SKM-1 treated with dmso at 0.1 percent for 144 hours (cell line): ENCODE data around the gene C11orf98.
A peak's percentile ranks its signal among the peaks of the same experiment; 100 is the strongest.
"Not testable (repeated sequence)": the region's sequence is repeated elsewhere in the genome, so short reads cannot be mapped to it uniquely, and the experiment has no call there.

Experiments
- DNase-seq: peaks from one replicate; lab custom pipeline; 2025; ENCODE audit not compliant: unreplicated experiment; lab: John Stamatoyannopoulos, UW

The C11orf98 gene

DNA sequence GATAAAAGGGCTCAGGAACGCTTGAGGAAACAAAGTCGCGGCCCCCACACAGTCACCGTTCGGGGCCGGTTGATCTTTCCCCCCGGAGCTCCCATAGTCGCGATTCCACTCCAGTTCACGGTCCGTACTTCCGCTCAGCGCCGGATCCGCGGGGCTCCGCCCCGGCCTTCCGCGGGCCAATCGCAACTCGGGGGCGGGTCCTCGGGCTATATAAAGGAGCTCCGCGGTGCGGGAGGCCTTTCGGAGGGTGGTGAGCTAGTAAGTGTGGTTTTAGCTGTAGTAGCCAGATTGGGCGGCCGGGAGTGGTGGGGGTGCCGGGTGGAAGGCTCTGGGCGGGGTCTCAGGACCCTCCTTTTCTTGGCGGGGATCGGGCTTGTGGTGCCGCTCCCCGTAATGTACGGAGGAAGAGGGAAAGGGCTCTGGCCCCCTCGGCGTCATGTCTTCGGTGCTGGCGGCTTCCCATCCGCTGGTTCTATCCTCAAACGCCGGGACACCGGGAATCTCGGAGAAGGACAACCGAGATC lies at the start of gene C11orf98, which contains the start of gene CSKMT:
TSS of gene C11orf98 (minus strand) at position 136 of the 524 bp plus-strand sequence. CDS start at position 95, 41 bp downstream.
TSS of gene CSKMT (plus strand) at position 238 of the 524 bp plus-strand sequence. CDS start 568 bp downstream, outside the sequence.
- peak; percentile 88 for DNase-seq

- no peak for DNase-seq
These were observed 48.3 kb upstream of the C11orf98 start for GRCh38 chr11:62713343-62713742.

DNA sequence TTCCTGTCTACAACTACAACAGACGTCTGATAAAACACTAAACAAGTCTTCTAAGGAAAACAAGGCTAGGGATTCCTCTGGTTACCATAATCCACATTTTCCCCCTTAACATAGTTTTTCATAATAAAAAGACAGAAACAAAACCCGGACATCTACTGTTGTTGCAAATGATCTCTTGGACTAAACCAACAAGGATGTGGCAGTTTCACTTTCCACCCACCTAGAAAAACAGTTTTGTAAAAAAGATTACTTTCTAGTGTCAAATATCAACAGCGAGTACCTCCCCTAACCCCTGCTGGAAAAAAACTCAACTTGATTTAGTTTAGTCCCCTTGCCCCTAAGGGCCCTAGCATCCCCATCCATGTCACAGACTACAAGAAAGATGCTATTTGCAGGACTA lies 47.9 kb upstream of the C11orf98 start:
- no peak for DNase-seq

- no peak for DNase-seq
These were observed 47.3 kb upstream of the C11orf98 start for GRCh38 chr11:62712276-62712812.

DNA sequence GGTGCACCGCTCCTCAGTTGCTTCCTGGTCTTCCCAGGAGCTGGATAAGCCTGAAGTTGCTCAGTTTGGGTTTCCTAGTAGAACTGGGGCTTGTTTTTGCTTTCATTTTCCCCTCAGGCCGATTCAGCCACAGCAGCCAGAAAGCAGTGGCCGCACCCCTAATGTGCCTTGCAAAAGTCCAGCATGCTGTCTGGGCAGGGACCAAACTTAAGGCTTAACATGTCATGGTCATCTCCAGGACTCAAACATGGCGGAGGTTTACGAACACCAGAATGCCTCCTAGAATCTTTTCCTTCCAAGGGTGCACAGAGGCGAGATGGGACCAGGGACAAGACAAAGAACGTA lies 45.0 kb upstream of the C11orf98 start:
- no peak for DNase-seq

DNA sequence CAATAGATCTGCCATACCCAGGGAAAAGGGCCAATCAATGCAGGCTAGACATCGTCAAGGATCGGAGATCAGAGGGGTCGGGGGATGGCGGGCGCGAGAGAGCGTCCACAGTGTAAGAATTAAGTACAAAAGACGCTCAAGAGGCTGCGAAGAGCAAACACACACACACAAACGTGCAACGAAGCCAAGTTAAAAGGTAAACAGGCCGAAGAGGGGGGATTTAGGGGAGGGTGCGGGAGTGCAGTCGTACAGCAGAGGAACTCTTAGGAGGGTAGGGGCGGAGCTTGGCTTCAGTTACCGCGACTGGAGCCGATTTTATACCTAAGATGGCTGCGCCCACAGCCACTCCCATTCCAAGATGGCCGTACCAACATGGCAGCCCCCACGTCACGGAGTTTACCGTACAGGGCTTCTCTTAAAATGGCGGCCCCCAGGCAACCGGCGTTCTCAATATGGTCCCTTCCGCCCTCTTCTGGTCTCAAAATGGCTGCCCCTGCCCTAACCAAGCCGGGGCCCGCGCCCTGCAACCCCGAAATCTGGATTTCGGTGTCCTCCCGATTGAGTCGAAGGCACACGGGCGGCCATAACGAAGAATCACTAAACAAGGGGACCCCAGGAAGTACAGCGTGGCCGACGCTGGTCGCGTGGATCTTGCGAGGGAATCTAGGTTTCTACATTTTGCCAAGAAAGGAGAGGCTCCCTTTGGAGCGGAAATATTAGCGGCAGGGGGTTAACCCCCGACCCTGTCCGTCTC lies 44.4 kb upstream of the C11orf98 start:
- no peak for DNase-seq

DNA sequence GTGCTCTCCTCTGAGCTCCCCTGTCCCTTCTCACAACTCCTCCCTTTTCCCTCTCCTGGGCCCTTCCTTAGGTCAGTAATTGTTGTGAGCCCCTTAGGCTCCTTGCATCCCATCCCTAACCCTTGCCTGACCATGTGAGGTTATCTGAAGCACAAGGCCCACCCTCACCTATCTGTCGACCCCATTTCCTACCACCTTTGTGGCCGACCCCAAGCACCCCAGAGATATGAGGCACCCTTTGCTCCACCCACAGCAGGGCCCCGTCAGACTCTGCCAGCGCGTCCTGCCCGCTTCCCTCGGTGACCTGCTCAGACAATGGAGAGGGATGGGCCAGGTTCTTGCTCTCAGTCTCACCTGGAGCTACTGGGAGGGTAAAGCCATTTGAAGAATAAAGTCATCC lies 43.8 kb upstream of the C11orf98 start:
- no peak for DNase-seq

DNA sequence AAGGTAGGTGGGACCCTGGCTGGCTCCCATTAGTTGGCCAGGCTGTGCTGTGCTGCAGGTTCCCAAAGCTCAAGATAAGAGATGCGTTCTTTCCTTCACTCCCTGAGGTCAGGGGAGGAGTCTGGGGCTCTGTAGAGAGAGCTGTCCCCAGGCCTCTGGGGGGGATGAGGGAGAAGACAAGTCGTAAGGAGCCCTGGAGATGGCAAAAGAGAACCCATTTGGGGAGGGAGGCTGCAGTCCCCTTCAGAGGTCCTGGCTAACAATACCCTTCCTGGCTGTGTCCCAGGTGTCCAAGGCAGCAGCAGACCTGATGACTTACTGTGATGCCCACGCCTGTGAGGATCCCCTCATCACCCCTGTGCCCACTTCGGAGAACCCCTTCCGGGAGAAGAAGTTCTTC lies 43.4 kb upstream of the C11orf98 start:
- no peak for DNase-seq

- DNase-seq = no peak
These were observed 42.4 kb upstream of the C11orf98 start, which contains the start of the genes BSCL2 and GNG3 for GRCh38 chr11:62707277-62707861. Gene BSCL2, minus strand, starts transcription at chr11:62707424. Its CDS starts 229 bp downstream, at chr11:62707195. Gene GNG3, plus strand, starts transcription at chr11:62707676. Its CDS starts 620 bp downstream, at chr11:62708296.

- no peak for DNase-seq
These were observed 41.8 kb upstream of the C11orf98 start for GRCh38 chr11:62706850-62707247.

- peak; percentile 78 for DNase-seq
These were observed 41.2 kb upstream of the C11orf98 start for GRCh38 chr11:62705880-62706849.

- no peak for DNase-seq
These were observed 40.4 kb upstream of the C11orf98 start for GRCh38 chr11:62705413-62705812.

DNA sequence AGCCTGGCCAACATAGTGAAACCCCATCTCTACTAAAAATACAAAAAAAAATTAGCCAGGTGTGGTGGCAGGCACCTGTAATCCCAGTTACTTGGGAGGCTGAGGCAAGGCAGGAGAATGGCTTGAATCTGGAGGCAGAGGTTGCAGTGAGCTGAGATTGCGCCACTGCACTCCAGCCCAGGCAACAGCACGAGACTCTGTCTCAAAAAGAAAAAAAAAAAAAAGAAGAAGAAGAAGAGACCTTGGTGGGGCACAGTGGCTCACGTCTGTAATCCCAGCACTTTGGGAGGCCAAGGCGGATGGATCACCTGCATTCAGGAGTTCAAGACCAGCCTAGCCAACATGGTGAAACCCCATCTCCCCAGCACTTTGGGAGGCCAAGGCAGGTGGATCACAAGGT lies 38.9 kb upstream of the C11orf98 start:
- not testable (repeated sequence) for DNase-seq

DNA sequence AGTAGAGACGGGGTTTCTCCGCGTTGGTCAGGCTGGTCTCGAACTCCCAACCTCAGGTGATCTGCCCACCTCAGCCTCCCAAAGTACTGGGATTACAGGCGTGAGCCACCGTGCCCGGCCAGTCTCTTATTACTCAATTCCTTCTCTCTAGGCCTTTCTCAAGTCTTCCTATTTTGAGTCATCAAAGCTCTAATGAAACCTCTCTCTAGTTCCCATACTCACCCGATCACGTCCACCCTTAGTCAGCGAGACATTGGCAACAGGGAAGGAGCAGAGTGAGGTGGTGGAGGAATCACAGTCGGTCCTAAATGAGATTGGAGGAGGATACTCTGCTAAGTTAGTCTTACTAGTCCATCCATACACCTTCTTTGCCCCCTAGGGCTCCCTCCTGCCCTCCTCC lies 37.2 kb upstream of the C11orf98 start:
- DNase-seq = no peak

- DNase-seq = peak; percentile 63
These were observed 29.6 kb upstream of the C11orf98 start for GRCh38 chr11:62694455-62695167.

DNA sequence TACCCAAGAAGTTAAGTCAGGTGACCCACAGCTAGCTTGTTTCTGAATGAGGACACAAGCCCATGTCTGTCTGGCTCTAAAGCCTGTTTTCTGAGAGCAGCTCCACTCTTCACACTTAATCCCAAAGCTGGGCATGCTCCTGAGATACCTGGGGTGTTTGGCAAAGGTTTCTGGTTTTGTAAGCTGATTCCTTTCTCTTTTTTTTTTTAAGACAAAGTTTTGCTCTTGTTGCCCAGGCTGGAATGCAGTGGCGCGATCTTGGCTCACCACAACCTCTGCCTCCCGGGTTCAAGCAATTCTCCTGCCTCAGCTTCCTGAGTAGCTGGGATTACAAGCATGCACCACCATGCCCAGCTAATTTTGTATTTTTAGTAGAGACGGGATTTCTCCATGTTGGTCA lies 28.6 kb upstream of the C11orf98 start:
- DNase-seq = not testable (repeated sequence)

GRCh38 chr11:62689421-62690183 lies 24.6 kb upstream of the C11orf98 start, which contains the start of gene LRRN4CL:
Gene LRRN4CL, minus strand, starts transcription at chr11:62689530. Its CDS starts 1,022 bp downstream, at chr11:62688508.
- no peak for DNase-seq

- no peak for DNase-seq
These were observed 23.5 kb upstream of the C11orf98 start for GRCh38 chr11:62688491-62688890.
